ENCODE data around the gene TANC1. TPM values are rescaled to one million over a fixed set of nuclear protein-coding genes. Genes with fewer than 3 reads are reported as not detected.

TANC1 gene
- polyA plus RNA-seq, 2 of the 4 experiments (the other 2 are of a cell fraction): 9.2 to 21.2 TPM

DNA sequence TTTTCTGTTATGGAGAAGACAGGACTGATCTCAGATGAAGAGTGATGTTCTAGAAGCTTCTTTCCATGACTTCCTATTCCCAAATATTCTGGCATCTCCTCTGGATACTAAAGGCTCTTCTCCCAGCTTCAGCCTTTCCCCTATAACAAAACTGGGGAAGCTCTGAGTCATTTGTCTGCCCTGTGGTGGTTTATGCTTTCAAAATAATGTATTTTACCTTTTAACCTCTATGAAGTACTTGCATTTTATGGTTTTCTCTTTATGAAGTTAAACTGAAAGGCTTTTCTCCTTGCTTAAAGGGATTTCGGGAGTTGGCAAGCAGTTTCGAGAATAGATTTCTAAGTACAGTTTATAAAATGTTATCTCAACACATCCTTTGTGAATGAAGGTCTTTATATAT lies 104.4 kb downstream of the TANC1 start:
- H3K27ac ChIP-seq: peak overlapping the region in 1 of 2 experiments; percentile 62; a peak in 2 of 6 replicates
- no peaks in the 10 kb centered on the region for H3K9me3 ChIP-seq
- ChIA-PET POLR2A (no interaction called here), CTCF (interaction anchor here (0.6 to 1.1 kb wide), 2 partner anchors 11 to 171 kb away, joined by 3 to 4 read pairs; no protein-coding TSS in a partner anchor)
- no peak for TF ChIP-seq SREBF2 (IDR thresholded peaks at IDR 0.05)
- TF ChIP-seq JUN (IDR thresholded peaks at IDR 0.05): no peak
- no peak for TF ChIP-seq SMC3 (IDR thresholded peaks at IDR 0.05)
- TF ChIP-seq CHD4 (IDR thresholded peaks at IDR 0.05; ENCODE audit: borderline replicate concordance): no peak
- TF ChIP-seq CHD2 (IDR thresholded peaks at IDR 0.05; ENCODE audit: low read length, partially characterized antibody): no peak
- no peak for TF ChIP-seq EHF (CRISPR knock-in tag; IDR thresholded peaks at IDR 0.05)
- H3K4me3 ChIP-seq: no peak overlapping the region
- peak overlapping the region; percentile 8; the same call in 2 of the 3 replicates for H3K4me2 ChIP-seq
- peaks cover 28% of the 10 kb centered on the region for H3K4me1 ChIP-seq
- ATAC-seq (no peak), FAIRE-seq (no peak), DNase-seq (ENCODE audit: low read depth in 1 of 2, low spot score in 1 of 2) (no peak)
- 96% methylated on average over 2 of the region's 2 CpGs for WGBS (ENCODE audit: missing lambda C conversion rate)

DNA sequence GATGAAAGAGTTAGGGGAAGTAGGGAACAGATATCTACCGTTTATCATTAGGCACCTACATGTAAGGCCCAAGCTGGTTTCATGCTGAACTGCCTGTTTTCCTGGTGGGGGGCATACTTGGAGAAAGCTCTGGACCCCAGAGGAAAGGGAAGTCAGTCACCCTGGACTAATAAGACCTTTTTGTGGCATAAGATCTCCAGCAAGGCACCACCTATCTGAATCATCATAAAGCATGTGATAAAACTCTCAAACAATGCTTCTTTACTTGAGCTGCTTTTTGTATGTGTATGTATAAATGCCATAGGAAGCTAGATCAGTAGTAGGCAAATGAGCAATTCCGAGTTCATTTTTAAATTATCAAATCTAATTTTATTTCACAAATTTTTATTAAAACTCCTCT lies 104.8 kb downstream of the TANC1 start:
- TF ChIP-seq TFCP2L1 (CRISPR knock-in tag; IDR thresholded peaks at IDR 0.05) (no peak), HOXA7 (CRISPR knock-in tag; IDR thresholded peaks at IDR 0.05) (no peak), MYC (IDR thresholded peaks at IDR 0.05; ENCODE audit: borderline replicate concordance, low read length) (no peak), FOXS1 (CRISPR knock-in tag; IDR thresholded peaks at IDR 0.05) (no peak), PBX3 (IDR thresholded peaks at IDR 0.05) (no peak)
- Histone ChIP-seq H3K4me2 (peak overlapping the region; percentile 8; the same call in 2 of the 3 replicates), H3K4me1 (peaks cover 28% of the 10 kb centered on the region), H3K27ac (peak overlapping the region in 1 of 2 experiments; percentile 62; a peak in 2 of 6 replicates), H3K9me3 (no peaks in the 10 kb centered on the region), H3K4me3 (no peak overlapping the region)
- ChIA-PET POLR2A (no interaction called here), CTCF (interaction anchor here (0.6 to 1.1 kb wide), 2 partner anchors 10 to 171 kb away, joined by 3 to 4 read pairs; no protein-coding TSS in a partner anchor)
- 79% methylated on average over 2 of the region's 2 CpGs for WGBS (ENCODE audit: missing lambda C conversion rate)
- FAIRE-seq (no peak), ATAC-seq (no peak), DNase-seq (ENCODE audit: low read depth in 1 of 2, low spot score in 1 of 2) (no peak)

DNA sequence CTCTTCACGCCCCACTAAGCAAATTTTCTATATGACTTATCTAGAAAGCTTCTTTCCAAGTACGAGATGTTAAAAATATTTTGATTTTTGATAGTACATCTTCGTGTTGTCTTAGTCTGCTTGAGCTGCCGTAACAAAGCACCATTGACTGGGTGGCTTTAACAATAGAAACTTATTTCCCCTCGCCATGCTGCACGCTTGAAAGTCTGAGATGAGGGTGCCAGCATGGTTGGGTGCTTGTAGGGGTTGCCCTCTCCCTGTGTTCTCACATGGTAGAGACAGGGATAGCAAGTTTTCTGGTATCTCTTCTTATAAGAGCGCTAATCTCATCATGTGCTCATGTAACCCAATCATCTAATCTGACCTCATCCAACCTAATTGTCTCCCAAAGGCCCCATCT lies 106.2 kb downstream of the TANC1 start:
- no peak for ATAC-seq
- 92% methylated on average over 7 of the region's 7 CpGs for WGBS (ENCODE audit: missing lambda C conversion rate)
- Histone ChIP-seq H3K9me3 (peaks cover 4% of the 10 kb centered on the region; the same call in 2 of the 3 replicates), H3K4me1 (peaks cover 21% of the 10 kb centered on the region), H3K4me3 (no peak overlapping the region), H3K27ac (no peak overlapping the region), H3K4me2 (no peak overlapping the region)
- CTCF ChIA-PET: interaction anchor here (1.1 to 1.3 kb wide), 2 partner anchors 17 to 44 kb away, joined by 3 read pairs; no protein-coding TSS in a partner anchor
- TF ChIP-seq PBX3 (IDR thresholded peaks at IDR 0.05) (no peak), CEBPB (IDR thresholded peaks at IDR 0.05) (no peak), MYC (IDR thresholded peaks at IDR 0.05; ENCODE audit: borderline replicate concordance, low read length) (no peak), EHMT2 (IDR thresholded peaks at IDR 0.05; ENCODE audit: low read depth) (no peak), FOXS1 (CRISPR knock-in tag; IDR thresholded peaks at IDR 0.05) (no peak), MAX (IDR thresholded peaks at IDR 0.05) (no peak), ZFP36 (IDR thresholded peaks at IDR 0.05; ENCODE audit: borderline replicate concordance, partially characterized antibody) (no peak), BCL3 (IDR thresholded peaks at IDR 0.05) (no peak), NR3C1 (IDR thresholded peaks at IDR 0.05) (no peak), CHD2 (IDR thresholded peaks at IDR 0.05; ENCODE audit: low read length, partially characterized antibody) (no peak), HOXB5 (CRISPR knock-in tag; IDR thresholded peaks at IDR 0.05) (no peak), HDAC2 (IDR thresholded peaks at IDR 0.05) (no peak), FOSL2 (IDR thresholded peaks at IDR 0.05) (no peak), FOSL2 (CRISPR knock-in tag; IDR thresholded peaks at IDR 0.05) (no peak)
- TF ChIP-seq, protein P1, sequence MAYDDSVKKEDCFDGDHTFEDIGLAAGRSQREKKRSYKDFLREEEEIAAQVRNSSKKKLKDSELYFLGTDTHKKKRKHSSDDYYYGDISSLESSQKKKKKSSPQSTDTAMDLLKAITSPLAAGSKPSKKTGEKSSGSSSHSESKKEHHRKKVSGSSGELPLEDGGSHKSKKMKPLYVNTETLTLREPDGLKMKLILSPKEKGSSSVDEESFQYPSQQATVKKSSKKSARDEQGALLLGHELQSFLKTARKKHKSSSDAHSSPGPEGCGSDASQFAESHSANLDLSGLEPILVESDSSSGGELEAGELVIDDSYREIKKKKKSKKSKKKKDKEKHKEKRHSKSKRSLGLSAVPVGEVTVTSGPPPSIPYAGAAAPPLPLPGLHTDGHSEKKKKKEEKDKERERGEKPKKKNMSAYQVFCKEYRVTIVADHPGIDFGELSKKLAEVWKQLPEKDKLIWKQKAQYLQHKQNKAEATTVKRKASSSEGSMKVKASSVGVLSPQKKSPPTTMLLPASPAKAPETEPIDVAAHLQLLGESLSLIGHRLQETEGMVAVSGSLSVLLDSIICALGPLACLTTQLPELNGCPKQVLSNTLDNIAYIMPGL (CRISPR knock-in tag; IDR thresholded peaks at IDR 0.05; ENCODE audit: borderline replicate concordance): no peak
- TF ChIP-seq, protein P2, sequence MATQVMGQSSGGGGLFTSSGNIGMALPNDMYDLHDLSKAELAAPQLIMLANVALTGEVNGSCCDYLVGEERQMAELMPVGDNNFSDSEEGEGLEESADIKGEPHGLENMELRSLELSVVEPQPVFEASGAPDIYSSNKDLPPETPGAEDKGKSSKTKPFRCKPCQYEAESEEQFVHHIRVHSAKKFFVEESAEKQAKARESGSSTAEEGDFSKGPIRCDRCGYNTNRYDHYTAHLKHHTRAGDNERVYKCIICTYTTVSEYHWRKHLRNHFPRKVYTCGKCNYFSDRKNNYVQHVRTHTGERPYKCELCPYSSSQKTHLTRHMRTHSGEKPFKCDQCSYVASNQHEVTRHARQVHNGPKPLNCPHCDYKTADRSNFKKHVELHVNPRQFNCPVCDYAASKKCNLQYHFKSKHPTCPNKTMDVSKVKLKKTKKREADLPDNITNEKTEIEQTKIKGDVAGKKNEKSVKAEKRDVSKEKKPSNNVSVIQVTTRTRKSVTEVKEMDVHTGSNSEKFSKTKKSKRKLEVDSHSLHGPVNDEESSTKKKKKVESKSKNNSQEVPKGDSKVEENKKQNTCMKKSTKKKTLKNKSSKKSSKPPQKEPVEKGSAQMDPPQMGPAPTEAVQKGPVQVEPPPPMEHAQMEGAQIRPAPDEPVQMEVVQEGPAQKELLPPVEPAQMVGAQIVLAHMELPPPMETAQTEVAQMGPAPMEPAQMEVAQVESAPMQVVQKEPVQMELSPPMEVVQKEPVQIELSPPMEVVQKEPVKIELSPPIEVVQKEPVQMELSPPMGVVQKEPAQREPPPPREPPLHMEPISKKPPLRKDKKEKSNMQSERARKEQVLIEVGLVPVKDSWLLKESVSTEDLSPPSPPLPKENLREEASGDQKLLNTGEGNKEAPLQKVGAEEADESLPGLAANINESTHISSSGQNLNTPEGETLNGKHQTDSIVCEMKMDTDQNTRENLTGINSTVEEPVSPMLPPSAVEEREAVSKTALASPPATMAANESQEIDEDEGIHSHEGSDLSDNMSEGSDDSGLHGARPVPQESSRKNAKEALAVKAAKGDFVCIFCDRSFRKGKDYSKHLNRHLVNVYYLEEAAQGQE (IDR thresholded peaks at IDR 0.05): no peak
- DNase-seq (ENCODE audit: low read depth in 1 of 2, low spot score in 1 of 2): no peak
- POLR2A ChIA-PET: no interaction called here
- FAIRE-seq: no peak

Measured in A549 (cell line).